Left lung (tissue), 10 donors: ENCODE data around the gene HDAC1. TPM values are rescaled to one million over a fixed set of nuclear protein-coding genes. Genes with fewer than 3 reads are reported as not detected.

Source experiments
- ATAC-seq: fragments of 200-7000 bp; cut with Tn5 transposase; one replicate; pipeline ENCODE4 v1.9.1; 2020; ENCODE audit warnings: moderate library complexity
- DNase-seq, 4 donors: peaks; one replicate each; pipeline ENCODE4 v3.0.0-alpha.2; 2013 to 2020
- H3K27ac ChIP-seq, 2 donors: fragments of 200-600 bp; sonication (generic) in 1 of 2; one replicate each; pipeline versions ENCODE4 v1.5.0 to v1.8.0; 2020 to 2021
- H3K27me3 ChIP-seq, 2 donors: fragments of 200-600 bp; sonication (generic) in 1 of 2; one replicate each; pipeline versions ENCODE4 v1.5.0 to v1.8.0; 2020 to 2021
- H3K36me3 ChIP-seq, 2 donors: fragments of 200-600 bp; sonication (generic) in 1 of 2; one replicate each; pipeline versions ENCODE4 v1.5.0 to v1.8.0; 2020 to 2021
- H3K4me1 ChIP-seq, 2 donors: fragments of 200-600 bp; one replicate each; pipeline ENCODE4 v1.8.0; 2021
- H3K4me3 ChIP-seq, 2 donors: fragments of 200-600 bp; sonication (generic) in 1 of 2; one replicate each; pipeline versions ENCODE4 v1.5.0 to v1.8.0; 2020 to 2021; ENCODE audit warnings: mild to moderate bottlenecking in 1 of 2
- H3K9me3 ChIP-seq, 2 donors: fragments of 200-600 bp; sonication (generic) in 1 of 2; one replicate each; pipeline versions ENCODE4 v1.5.0 to v1.8.0; 2020 to 2021
- CTCF ChIP-seq, 2 donors: fragments of 200-600 bp; sonication (generic) in 1 of 2; IDR thresholded peaks; one replicate each; pipeline versions ENCODE4 v1.5.0 to v1.8.0; 2021; ENCODE audit warnings: antibody characterized with exemption in 2 of 2
- intact Hi-C, 2 donors: fragments of 100-400 bp; cut with DNase I; formaldehyde crosslinking; loops; one replicate each; pipeline versions ENCODE4 v1.11.2 to v1.14.2; 2022
- polyA plus RNA-seq, 6 donors: library from polyadenylated mRNA; unstranded; fragments of 120-200 nt; gene quantifications; one replicate each; pipeline ENCODE4 v1.2.1, GENCODE V29; 2013; ENCODE audit not compliant: insufficient read length in 6 of 6
- total RNA-seq, 2 donors: library from RNA; stranded (reverse); fragmentation: NEBNext Ultra II Directional; extraction: Animal tissue kit (Norgen Biotek cat#: 25700); gene quantifications; one replicate each; pipeline ENCODE4 v1.2.1, GENCODE V29; 2021
- donor health status: DM: no; HTN: yes; CAD: no.
- donor health status: DM: no; HTN: no; CAD: no.

The HDAC1 gene
- total and polyA plus RNA-seq, 8 donors: 61.8 to 193 (median 163) TPM

GRCh38 chr1:32311709-32312393 is 20.0 kb downstream of the HDAC1 start:
- TF ChIP-seq CTCF (IDR thresholded peaks at IDR 0.05): no peak
- H3K4me3 ChIP-seq: no peak overlapping the region
- H3K27me3 ChIP-seq: no peaks in the 10 kb centered on the region
- intact Hi-C loops: no loop called here
- H3K9me3 ChIP-seq: no peaks in the 10 kb centered on the region
- peak; percentile 85 for ATAC-seq
- peaks cover 6 to 18% of the 10 kb centered on the region in 2 donors for H3K4me1 ChIP-seq
- peak overlapping the region in 1 of 2 donors; percentile 14 for H3K27ac ChIP-seq
- peak in 1 of 4 donors; percentile 16 for DNase-seq
- H3K36me3 ChIP-seq: peaks cover 0 to 18% of the 10 kb centered on the region in 2 donors

- DNase-seq (no peak), ATAC-seq (no peak)
- H3K4me3 ChIP-seq: no peak overlapping the region
- no peak overlapping the region for H3K27ac ChIP-seq
- TF ChIP-seq CTCF (IDR thresholded peaks at IDR 0.05): no peak
- H3K4me1 ChIP-seq: peaks cover 2 to 15% of the 10 kb centered on the region in 2 donors
- peaks cover 0 to 56% of the 10 kb centered on the region in 2 donors for H3K36me3 ChIP-seq
- no peaks in the 10 kb centered on the region for H3K9me3 ChIP-seq
- intact Hi-C loops: no loop called here
- H3K27me3 ChIP-seq: no peaks in the 10 kb centered on the region
Observed at GRCh38 chr1:32316903-32317277, 25.0 kb downstream of the HDAC1 start.

GRCh38 chr1:32318127-32318869 is 26.4 kb downstream of the HDAC1 start:
- TF ChIP-seq CTCF (IDR thresholded peaks at IDR 0.05): no peak
- intact Hi-C loops: no loop called here
- peaks cover 0 to 67% of the 10 kb centered on the region in 2 donors for H3K36me3 ChIP-seq

GRCh38 chr1:32321712-32322291 is 29.9 kb downstream of the HDAC1 start:
- no peak for DNase-seq
- H3K27ac ChIP-seq: peak overlapping the region in 1 of 2 donors; percentile 33
- intact Hi-C loops: no loop called here

More at GRCh38 chr1:32318127-32318869, 26.4 kb downstream of the HDAC1 start:
- no peak overlapping the region for H3K4me3 ChIP-seq
- no peak for DNase-seq
- peaks cover 0 to 11% of the 10 kb centered on the region in 2 donors for H3K4me1 ChIP-seq
- no peak for ATAC-seq
- no peak overlapping the region for H3K27ac ChIP-seq
- H3K9me3 ChIP-seq: no peaks in the 10 kb centered on the region
- no peaks in the 10 kb centered on the region for H3K27me3 ChIP-seq

More at GRCh38 chr1:32321712-32322291, 29.9 kb downstream of the HDAC1 start:
- TF ChIP-seq CTCF (IDR thresholded peaks at IDR 0.05): no peak
- Histone ChIP-seq H3K4me3 (no peak overlapping the region), H3K36me3 (peaks cover 0 to 83% of the 10 kb centered on the region in 2 donors), H3K4me1 (peaks cover 0 to 11% of the 10 kb centered on the region in 2 donors), H3K9me3 (no peaks in the 10 kb centered on the region), H3K27me3 (no peaks in the 10 kb centered on the region)
- ATAC-seq: peak; percentile 47
